NCI-H2081 treated with DMSO at 0.1 percent for 48 hours (cell line): Measurements from ENCODE around the gene LTBP3.

Experiments
- DNase-seq: peaks from one replicate; lab custom pipeline; 2025; lab: John Stamatoyannopoulos, UW

Gene LTBP3

DNA sequence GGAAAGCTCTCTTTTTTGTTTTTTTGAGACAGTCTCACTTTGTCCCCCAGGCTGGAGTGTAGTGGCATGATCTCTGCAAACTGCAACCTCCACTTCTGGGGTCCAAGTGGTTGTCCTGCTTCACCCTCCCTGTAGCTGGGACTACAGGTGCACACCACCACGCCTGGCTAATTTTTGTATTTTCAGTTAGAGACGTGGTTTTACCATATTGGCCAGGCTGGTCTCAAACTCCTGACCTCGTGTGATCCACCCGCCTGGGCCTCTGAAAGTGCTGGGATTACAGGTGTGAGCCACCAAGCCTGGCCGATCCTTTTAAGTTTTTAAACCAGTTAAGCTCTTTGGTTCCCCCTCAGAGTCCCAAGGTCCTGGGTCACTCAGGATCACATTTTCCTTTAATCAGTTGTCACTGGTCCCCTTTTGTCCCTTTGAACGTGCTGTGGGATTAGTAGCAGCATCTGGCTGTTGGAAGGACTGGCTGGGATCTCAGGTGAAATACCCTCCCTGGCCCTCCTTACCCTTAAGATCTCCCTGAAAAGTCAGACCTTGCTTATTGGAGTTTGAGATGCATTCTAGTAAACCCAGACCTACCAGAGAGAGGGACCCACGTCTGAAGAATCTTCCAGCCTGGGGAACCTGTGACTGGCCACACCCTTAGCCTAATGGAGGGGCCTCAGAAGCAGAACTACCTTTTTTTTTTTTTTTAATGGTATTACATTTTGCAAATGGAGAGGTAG lies 51.2 kb downstream of the LTBP3 start:
- no peak for DNase-seq

DNA sequence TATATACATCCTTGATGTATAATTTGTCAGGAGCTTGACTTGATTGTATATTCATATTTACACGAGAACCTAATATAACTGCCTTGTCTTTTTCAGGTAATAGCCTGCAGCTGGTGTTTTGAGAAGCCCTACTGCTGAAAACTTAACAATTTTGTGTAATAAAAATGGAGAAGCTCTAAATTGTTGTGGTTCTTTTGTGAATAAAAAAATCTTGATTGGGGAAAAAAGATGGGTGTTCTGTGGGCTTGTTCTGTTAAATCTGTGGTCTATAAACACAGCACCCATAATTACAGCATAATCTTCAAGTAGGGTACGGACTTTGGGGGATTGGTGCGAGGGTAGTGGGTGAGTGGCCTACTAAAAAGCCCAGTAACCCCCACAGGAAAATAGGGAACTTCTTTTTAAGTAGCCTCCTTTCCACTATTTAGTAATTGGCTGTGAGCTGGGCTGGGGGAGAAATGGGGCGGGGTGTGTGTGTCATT lies 51.8 kb downstream of the LTBP3 start:
- DNase-seq: no peak

DNA sequence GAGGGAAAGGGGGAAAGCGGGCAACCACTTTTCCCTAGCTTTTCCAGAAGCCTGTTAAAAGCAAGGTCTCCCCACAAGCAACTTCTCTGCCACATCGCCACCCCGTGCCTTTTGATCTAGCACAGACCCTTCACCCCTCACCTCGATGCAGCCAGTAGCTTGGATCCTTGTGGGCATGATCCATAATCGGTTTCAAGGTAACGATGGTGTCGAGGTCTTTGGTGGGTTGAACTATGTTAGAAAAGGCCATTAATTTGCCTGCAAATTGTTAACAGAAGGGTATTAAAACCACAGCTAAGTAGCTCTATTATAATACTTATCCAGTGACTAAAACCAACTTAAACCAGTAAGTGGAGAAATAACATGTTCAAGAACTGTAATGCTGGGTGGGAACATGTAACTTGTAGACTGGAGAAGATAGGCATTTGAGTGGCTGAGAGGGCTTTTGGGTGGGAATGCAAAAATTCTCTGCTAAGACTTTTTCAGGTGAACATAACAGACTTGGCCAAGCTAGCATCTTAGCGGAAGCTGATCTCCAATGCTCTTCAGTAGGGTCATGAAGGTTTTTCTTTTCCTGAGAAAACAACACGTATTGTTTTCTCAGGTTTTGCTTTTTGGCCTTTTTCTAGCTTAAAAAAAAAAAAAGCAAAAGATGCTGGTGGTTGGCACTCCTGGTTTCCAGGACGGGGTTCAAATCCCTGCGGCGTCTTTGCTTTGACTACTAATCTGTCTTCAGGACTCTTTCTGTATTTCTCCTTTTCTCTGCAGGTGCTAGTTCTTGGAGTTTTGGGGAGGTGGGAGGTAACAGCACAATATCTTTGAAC lies 52.5 kb downstream of the LTBP3 start:
- no peak for DNase-seq

DNA sequence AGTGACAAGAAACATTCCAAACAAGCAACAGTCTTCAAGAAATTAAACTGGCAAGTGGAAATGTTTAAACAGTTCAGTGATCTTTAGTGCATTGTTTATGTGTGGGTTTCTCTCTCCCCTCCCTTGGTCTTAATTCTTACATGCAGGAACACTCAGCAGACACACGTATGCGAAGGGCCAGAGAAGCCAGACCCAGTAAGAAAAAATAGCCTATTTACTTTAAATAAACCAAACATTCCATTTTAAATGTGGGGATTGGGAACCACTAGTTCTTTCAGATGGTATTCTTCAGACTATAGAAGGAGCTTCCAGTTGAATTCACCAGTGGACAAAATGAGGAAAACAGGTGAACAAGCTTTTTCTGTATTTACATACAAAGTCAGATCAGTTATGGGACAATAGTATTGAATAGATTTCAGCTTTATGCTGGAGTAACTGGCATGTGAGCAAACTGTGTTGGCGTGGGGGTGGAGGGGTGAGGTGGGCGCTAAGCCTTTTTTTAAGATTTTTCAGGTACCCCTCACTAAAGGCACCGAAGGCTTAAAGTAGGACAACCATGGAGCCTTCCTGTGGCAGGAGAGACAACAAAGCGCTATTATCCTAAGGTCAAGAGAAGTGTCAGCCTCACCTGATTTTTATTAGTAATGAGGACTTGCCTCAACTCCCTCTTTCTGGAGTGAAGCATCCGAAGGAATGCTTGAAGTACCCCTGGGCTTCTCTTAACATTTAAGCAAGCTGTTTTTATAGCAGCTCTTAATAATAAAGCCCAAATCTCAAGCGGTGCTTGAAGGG lies 53.3 kb downstream of the LTBP3 start:
- DNase-seq: no peak

DNA sequence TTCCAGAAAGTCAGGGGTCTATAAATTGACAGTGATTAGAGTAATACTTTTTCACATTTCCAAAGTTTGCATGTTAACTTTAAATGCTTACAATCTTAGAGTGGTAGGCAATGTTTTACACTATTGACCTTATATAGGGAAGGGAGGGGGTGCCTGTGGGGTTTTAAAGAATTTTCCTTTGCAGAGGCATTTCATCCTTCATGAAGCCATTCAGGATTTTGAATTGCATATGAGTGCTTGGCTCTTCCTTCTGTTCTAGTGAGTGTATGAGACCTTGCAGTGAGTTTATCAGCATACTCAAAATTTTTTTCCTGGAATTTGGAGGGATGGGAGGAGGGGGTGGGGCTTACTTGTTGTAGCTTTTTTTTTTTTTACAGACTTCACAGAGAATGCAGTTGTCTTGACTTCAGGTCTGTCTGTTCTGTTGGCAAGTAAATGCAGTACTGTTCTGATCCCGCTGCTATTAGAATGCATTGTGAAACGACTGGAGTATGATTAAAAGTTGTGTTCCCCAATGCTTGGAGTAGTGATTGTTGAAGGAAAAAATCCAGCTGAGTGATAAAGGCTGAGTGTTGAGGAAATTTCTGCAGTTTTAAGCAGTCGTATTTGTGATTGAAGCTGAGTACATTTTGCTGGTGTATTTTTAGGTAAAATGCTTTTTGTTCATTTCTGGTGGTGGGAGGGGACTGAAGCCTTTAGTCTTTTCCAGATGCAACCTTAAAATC lies 54.0 kb downstream of the LTBP3 start:
- no peak for DNase-seq

DNA sequence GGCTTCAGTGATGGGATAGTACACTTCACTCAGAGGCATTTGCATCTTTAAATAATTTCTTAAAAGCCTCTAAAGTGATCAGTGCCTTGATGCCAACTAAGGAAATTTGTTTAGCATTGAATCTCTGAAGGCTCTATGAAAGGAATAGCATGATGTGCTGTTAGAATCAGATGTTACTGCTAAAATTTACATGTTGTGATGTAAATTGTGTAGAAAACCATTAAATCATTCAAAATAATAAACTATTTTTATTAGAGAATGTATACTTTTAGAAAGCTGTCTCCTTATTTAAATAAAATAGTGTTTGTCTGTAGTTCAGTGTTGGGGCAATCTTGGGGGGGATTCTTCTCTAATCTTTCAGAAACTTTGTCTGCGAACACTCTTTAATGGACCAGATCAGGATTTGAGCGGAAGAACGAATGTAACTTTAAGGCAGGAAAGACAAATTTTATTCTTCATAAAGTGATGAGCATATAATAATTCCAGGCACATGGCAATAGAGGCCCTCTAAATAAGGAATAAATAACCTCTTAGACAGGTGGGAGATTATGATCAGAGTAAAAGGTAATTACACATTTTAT lies 54.7 kb downstream of the LTBP3 start:
- DNase-seq: no peak

DNA sequence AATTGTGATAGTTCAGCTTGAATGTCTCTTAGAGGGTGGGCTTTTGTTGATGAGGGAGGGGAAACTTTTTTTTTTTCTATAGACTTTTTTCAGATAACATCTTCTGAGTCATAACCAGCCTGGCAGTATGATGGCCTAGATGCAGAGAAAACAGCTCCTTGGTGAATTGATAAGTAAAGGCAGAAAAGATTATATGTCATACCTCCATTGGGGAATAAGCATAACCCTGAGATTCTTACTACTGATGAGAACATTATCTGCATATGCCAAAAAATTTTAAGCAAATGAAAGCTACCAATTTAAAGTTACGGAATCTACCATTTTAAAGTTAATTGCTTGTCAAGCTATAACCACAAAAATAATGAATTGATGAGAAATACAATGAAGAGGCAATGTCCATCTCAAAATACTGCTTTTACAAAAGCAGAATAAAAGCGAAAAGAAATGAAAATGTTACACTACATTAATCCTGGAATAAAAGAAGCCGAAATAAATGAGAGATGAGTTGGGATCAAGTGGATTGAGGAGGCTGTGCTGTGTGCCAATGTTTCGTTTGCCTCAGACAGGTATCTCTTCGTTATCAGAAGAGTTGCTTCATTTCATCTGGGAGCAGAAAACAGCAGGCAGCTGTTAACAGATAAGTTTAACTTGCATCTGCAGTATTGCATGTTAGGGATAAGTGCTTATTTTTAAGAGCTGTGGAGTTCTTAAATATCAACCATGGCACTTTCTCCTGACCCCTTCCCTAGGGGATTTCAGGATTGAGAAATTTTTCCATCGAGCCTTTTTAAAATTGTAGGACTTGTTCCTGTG lies 55.4 kb downstream of the LTBP3 start:
- DNase-seq: no peak

DNA sequence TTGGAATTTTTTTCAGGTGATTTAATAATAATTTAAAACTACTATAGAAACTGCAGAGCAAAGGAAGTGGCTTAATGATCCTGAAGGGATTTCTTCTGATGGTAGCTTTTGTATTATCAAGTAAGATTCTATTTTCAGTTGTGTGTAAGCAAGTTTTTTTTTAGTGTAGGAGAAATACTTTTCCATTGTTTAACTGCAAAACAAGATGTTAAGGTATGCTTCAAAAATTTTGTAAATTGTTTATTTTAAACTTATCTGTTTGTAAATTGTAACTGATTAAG lies 55.9 kb downstream of the LTBP3 start:
- DNase-seq: no peak

DNA sequence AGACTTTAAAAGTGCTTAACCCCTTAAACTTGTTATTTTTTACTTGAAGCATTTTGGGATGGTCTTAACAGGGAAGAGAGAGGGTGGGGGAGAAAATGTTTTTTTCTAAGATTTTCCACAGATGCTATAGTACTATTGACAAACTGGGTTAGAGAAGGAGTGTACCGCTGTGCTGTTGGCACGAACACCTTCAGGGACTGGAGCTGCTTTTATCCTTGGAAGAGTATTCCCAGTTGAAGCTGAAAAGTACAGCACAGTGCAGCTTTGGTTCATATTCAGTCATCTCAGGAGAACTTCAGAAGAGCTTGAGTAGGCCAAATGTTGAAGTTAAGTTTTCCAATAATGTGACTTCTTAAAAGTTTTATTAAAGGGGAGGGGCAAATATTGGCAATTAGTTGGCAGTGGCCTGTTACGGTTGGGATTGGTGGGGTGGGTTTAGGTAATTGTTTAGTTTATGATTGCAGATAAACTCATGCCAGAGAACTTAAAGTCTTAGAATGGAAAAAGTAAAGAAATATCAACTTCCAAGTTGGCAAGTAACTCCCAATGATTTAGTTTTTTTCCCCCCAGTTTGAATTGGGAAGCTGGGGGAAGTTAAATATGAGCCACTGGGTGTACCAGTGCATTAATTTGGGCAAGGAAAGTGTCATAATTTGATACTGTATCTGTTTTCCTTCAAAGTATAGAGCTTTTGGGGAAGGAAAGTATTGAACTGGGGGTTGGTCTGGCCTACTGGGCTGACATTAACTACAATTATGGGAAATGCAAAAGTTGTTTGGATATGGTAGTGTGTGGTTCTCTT lies 56.5 kb downstream of the LTBP3 start:
- DNase-seq: no peak

DNA sequence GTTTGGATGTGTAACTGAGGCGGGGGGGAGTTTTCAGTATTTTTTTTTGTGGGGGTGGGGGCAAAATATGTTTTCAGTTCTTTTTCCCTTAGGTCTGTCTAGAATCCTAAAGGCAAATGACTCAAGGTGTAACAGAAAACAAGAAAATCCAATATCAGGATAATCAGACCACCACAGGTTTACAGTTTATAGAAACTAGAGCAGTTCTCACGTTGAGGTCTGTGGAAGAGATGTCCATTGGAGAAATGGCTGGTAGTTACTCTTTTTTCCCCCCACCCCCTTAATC lies 57.0 kb downstream of the LTBP3 start:
- no peak for DNase-seq

DNA sequence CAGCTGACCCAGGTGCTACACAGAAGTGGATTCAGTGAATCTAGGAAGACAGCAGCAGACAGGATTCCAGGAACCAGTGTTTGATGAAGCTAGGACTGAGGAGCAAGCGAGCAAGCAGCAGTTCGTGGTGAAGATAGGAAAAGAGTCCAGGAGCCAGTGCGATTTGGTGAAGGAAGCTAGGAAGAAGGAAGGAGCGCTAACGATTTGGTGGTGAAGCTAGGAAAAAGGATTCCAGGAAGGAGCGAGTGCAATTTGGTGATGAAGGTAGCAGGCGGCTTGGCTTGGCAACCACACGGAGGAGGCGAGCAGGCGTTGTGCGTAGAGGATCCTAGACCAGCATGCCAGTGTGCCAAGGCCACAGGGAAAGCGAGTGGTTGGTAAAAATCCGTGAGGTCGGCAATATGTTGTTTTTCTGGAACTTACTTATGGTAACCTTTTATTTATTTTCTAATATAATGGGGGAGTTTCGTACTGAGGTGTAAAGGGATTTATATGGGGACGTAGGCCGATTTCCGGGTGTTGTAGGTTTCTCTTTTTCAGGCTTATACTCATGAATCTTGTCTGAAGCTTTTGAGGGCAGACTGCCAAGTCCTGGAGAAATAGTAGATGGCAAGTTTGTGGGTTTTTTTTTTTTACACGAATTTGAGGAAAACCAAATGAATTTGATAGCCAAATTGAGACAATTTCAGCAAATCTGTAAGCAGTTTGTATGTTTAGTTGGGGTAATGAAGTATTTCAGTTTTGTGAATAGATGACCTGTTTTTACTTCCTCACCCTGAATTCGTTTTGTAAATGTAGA lies 57.6 kb downstream of the LTBP3 start:
- no peak for DNase-seq

DNA sequence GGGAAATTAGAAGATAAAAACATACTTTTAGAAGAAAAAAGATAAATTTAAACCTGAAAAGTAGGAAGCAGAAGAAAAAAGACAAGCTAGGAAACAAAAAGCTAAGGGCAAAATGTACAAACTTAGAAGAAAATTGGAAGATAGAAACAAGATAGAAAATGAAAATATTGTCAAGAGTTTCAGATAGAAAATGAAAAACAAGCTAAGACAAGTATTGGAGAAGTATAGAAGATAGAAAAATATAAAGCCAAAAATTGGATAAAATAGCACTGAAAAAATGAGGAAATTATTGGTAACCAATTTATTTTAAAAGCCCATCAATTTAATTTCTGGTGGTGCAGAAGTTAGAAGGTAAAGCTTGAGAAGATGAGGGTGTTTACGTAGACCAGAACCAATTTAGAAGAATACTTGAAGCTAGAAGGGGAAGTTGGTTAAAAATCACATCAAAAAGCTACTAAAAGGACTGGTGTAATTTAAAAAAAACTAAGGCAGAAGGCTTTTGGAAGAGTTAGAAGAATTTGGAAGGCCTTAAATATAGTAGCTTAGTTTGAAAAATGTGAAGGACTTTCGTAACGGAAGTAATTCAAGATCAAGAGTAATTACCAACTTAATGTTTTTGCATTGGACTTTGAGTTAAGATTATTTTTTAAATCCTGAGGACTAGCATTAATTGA lies 58.3 kb downstream of the LTBP3 start:
- DNase-seq: no peak

DNA sequence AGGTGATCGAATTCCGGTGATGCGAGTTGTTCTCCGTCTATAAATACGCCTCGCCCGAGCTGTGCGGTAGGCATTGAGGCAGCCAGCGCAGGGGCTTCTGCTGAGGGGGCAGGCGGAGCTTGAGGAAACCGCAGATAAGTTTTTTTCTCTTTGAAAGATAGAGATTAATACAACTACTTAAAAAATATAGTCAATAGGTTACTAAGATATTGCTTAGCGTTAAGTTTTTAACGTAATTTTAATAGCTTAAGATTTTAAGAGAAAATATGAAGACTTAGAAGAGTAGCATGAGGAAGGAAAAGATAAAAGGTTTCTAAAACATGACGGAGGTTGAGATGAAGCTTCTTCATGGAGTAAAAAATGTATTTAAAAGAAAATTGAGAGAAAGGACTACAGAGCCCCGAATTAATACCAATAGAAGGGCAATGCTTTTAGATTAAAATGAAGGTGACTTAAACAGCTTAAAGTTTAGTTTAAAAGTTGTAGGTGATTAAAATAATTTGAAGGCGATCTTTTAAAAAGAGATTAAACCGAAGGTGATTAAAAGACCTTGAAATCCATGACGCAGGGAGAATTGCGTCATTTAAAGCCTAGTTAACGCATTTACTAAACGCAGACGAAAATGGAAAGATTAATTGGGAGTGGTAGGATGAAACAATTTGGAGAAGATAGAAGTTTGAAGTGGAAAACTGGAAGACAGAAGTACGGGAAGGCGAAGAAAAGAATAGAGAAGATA lies 59.0 kb downstream of the LTBP3 start, which contains the start of gene MALAT1:
MALAT1 (plus strand) TSS at position 69 of the 736 bp plus-strand sequence.
- DNase-seq: peak; percentile 71

DNA sequence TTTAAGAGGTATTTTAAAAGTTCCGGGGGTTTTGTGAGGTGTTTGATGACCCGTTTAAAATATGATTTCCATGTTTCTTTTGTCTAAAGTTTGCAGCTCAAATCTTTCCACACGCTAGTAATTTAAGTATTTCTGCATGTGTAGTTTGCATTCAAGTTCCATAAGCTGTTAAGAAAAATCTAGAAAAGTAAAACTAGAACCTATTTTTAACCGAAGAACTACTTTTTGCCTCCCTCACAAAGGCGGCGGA lies 59.5 kb downstream of the LTBP3 start:
- no peak for DNase-seq

DNA sequence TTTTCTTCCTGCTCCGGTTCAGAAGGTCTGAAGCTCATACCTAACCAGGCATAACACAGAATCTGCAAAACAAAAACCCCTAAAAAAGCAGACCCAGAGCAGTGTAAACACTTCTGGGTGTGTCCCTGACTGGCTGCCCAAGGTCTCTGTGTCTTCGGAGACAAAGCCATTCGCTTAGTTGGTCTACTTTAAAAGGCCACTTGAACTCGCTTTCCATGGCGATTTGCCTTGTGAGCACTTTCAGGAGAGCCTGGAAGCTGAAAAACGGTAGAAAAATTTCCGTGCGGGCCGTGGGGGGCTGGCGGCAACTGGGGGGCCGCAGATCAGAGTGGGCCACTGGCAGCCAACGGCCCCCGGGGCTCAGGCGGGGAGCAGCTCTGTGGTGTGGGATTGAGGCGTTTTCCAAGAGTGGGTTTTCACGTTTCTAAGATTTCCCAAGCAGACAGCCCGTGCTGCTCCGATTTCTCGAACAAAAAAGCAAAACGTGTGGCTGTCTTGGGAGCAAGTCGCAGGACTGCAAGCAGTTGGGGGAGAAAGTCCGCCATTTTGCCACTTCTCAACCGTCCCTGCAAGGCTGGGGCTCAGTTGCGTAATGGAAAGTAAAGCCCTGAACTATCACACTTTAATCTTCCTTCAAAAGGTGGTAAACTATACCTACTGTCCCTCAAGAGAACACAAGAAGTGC lies 60.0 kb downstream of the LTBP3 start:
- DNase-seq: no peak

DNA sequence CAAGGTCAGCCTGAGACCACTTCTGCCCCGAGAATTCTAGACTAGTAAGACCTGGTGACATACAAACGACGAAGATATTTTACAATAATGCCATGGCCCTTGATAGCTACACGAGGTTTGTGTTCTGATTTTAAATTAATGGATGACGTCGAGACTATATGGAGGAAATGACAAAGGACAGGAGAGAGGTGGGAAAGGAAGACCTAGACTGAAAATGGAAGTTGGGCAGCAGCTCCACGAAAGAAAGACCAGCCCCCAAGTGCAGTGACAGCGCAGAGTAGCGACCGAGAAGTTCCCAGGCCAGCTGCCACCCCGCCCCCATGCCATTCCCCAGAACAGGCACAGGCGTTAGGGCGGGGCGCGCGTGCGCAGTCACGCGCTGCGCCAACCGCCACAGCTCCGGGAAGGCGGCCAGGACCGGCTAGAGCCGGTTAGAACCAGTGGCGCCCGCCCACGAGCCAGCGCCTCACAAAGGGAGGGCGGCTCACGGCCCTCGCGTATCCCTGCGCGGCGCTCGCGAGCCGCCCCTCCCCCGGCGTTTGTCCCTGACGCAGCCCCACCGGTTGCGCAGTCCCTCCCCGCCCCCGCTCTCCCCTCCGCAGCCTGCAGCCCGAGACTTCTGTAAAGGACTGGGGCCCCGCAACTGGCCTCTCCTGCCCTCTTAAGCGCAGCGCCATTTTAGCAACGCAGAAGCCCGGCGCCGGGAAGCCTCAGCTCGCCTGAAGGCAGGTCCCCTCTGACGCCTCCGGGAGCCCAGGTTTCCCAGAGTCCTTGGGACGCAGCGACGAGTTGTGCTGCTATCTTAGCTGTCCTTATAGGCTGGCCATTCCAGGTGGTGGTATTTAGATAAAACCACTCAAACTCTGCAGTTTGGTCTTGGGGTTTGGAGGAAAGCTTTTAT lies 60.8 kb downstream of the LTBP3 start:
- peak; percentile 96 for DNase-seq
